Activated naive CD8-positive, alpha-beta T cell treated with anti-CD3 and anti-CD28 coated beads, Interleukin-2, amount 50 U/mL, for 24 hours (primary cell): ENCODE results near the gene NFATC3.
A peak's percentile ranks its signal among the peaks of the same experiment; 100 is the strongest.

ENCODE experiments used
- ATAC-seq: fragments of 150-1000 bp; cut with Tn5 transposase; one replicate; pipeline ENCODE4 v1.10.0; 2021
- DNase-seq: peaks from one replicate; pipeline ENCODE4 v3.0.0; 2021
- H3K27ac Mint-ChIP-seq: one replicate; pipeline ENCODE4 v1.8.0; 2021; ENCODE audit warnings: mild to moderate bottlenecking, mixed read lengths
- H3K27me3 Mint-ChIP-seq: one replicate; pipeline ENCODE4 v1.8.0; 2021; ENCODE audit warnings: mixed read lengths
- H3K36me3 Mint-ChIP-seq: one replicate; pipeline ENCODE4 v1.8.0; 2021; ENCODE audit warnings: low read depth, mixed read lengths
- H3K4me1 Mint-ChIP-seq: one replicate; pipeline ENCODE4 v1.8.0; 2021; ENCODE audit warnings: mixed read lengths
- H3K4me3 Mint-ChIP-seq: one replicate; pipeline ENCODE4 v1.8.0; 2021; ENCODE audit warnings: mild to moderate bottlenecking, moderate library complexity, mixed read lengths
- H3K9me3 Mint-ChIP-seq: one replicate; pipeline ENCODE4 v1.8.0; 2021; ENCODE audit warnings: mixed read lengths

Gene NFATC3

GRCh38 chr16:68068926-68069325, 16.2 kb upstream of the NFATC3 start:
- H3K27ac Mint-ChIP-seq, result no peak overlapping the region
- H3K4me1 Mint-ChIP-seq, result peaks cover 66% of the 10 kb centered on the region
- ATAC-seq (no peak), DNase-seq (no peak)
- H3K9me3 Mint-ChIP-seq, result no peaks in the 10 kb centered on the region
- H3K4me3 Mint-ChIP-seq, result no peak overlapping the region
- H3K36me3 Mint-ChIP-seq, result peaks cover 51% of the 10 kb centered on the region
- H3K27me3 Mint-ChIP-seq, result no peaks in the 10 kb centered on the region

GRCh38 chr16:68069511-68070248, 15.5 kb upstream of the NFATC3 start:
- ATAC-seq, result peak; percentile 30
- Mint-ChIP-seq H3K27me3 (no peaks in the 10 kb centered on the region), H3K27ac (peak overlapping the region; percentile 82), H3K36me3 (peaks cover 52% of the 10 kb centered on the region), H3K4me1 (peaks cover 66% of the 10 kb centered on the region), H3K9me3 (no peaks in the 10 kb centered on the region), H3K4me3 (no peak overlapping the region)
- no peak for DNase-seq

DNA sequence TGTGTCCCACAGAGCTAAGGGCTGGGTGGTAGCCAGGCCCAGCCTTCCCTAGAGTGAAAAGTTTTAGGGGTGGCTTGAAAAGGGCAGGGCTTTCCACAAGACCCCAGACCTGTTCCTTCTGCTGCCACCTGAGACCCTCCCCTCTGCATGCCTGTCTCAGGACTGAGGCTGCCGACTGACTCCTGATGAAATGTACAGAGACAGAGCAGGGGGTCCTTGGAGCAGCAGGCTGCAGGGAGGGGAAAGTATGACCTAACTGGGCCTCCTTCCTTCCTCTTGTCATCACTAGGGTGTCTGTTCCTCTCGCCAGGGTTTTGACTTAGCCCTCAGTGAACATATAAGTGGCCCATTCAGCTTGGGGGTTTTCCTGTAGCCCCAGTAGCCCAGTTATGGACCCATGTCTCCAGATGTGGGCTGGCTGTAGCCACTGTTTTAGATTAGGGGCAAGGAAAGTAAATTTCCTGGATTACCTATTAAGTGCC, 14.9 kb upstream of the NFATC3 start:
- H3K27me3 Mint-ChIP-seq, result no peaks in the 10 kb centered on the region
- peaks cover 57% of the 10 kb centered on the region for H3K36me3 Mint-ChIP-seq
- ATAC-seq, result peak; percentile 46
- H3K4me3 Mint-ChIP-seq, result peak overlapping the region; percentile 24
- no peak for DNase-seq
- H3K27ac Mint-ChIP-seq, result peak overlapping the region; percentile 82
- peaks cover 67% of the 10 kb centered on the region for H3K4me1 Mint-ChIP-seq
- no peaks in the 10 kb centered on the region for H3K9me3 Mint-ChIP-seq

DNA sequence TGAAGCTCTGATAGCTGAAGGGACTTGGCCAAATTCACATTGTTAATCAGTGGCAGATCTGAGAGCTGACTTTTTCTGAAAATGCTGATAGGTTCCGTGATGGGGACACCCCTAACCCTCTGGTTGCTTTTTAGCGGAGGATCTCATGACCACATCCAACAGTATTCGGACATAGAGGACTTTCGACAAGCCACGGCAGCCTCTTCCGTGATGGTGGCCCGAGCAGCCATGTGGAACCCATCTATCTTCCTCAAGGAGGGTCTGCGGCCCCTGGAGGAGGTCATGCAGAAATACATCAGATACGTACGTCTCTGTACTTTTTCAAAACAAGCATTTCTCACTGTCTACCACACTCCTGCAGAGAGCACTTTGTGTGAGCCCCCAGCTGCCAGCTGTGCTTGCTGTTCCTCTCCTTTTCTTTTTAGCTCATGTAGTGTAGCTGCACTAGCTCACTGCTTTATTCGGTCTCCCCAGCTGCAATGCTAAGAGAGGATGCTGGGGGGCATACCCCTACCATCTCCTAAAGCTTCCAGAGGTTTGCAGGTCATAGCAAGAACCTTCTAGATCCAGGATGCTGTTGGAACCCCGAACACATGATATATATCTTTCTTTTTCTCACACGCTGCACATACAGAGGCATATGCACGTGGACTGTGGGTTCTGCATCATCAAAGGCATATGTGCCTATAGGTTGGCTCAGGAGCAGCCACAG, 14.2 kb upstream of the NFATC3 start:
- H3K4me1 Mint-ChIP-seq, result peaks cover 70% of the 10 kb centered on the region
- H3K27ac Mint-ChIP-seq, result peak overlapping the region; percentile 82
- ATAC-seq (no peak), DNase-seq (no peak)
- H3K36me3 Mint-ChIP-seq, result peaks cover 59% of the 10 kb centered on the region
- H3K27me3 Mint-ChIP-seq, result no peaks in the 10 kb centered on the region
- no peaks in the 10 kb centered on the region for H3K9me3 Mint-ChIP-seq
- H3K4me3 Mint-ChIP-seq, result peak overlapping the region; percentile 24

GRCh38 chr16:68071518-68071901, 13.7 kb upstream of the NFATC3 start:
- Mint-ChIP-seq H3K27me3 (no peaks in the 10 kb centered on the region), H3K9me3 (no peaks in the 10 kb centered on the region), H3K4me3 (no peak overlapping the region), H3K27ac (no peak overlapping the region), H3K4me1 (peaks cover 75% of the 10 kb centered on the region), H3K36me3 (peaks cover 63% of the 10 kb centered on the region)
- DNase-seq, result no peak
- no peak for ATAC-seq

DNA sequence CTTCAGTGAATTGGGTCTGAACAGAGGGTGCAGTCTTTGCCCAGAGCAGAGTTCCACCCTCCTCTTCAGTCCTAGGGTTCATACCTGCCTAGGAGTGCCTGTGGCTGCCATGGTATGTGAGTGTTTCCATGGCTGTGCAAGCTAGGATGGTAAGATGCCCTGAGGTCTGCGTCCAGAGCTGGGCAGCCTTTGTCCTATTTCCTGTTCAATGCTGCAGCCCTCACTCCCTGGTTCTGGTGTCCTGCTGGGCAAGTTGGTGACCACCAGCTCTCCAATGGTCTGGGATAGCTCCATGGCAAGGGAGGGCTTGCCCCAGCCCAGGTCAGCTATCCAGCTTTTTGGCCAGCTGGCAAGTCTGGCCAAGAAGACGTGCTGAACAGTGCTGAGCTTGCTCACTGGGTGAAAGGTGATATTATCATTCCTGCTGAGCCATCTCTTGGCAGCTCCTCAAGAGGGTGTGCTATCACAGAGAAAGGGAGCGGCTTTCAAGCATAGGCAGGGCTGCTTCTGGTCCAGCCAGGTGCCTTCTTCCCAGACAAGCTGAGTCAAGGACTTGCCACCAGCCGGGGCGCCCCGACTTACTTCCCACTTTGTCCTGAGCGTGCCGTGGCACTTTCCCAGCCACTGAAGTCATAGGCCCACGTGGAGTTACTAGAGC, 13.0 kb upstream of the NFATC3 start:
- Mint-ChIP-seq H3K9me3 (no peaks in the 10 kb centered on the region), H3K27ac (no peak overlapping the region), H3K4me3 (no peak overlapping the region), H3K4me1 (peaks cover 77% of the 10 kb centered on the region), H3K36me3 (peaks cover 65% of the 10 kb centered on the region), H3K27me3 (no peaks in the 10 kb centered on the region)
- DNase-seq, result no peak
- no peak for ATAC-seq

GRCh38 chr16:68073902-68074760, 11.0 kb upstream of the NFATC3 start:
- ATAC-seq (no peak), DNase-seq (no peak)
- H3K27ac Mint-ChIP-seq, result peak overlapping the region; percentile 81
- H3K9me3 Mint-ChIP-seq, result no peaks in the 10 kb centered on the region
- peaks cover 84% of the 10 kb centered on the region for H3K4me1 Mint-ChIP-seq
- H3K4me3 Mint-ChIP-seq, result peak overlapping the region; percentile 49
- no peaks in the 10 kb centered on the region for H3K27me3 Mint-ChIP-seq
- peaks cover 64% of the 10 kb centered on the region for H3K36me3 Mint-ChIP-seq

DNA sequence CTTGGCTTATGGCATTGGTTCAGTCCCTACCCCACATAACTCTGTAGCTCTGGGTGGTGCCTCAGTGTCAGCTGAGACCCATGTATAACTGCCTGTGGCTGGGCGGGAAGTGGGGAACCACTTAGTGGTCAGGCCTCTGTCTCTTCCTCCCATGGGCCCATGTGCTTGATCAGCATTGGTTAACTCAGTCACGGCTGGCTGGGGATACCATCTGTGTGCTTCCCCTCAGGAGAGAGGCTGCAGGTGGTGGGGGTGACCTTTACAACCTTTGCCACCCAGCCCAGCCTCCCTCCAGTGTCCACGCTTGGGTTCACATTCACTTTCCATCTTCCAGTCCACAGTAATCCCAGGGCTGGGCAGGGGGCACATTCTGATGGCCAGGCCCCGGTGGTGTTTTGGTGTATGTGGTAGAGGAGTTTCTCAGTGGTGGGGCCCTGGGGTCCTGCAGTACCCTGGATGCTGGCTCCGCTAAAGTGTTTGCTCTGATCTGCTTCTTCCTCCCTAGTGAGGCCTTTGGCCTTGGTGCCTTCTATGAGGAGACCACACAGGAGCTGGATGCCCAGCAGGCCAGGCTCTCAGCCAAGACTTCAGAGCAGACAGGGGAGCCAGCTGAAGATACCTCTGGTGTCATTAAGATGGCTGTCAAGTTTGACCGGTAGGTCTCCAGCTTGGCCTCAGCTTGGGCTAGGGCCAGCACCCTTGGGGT, 10.2 kb upstream of the NFATC3 start:
- DNase-seq, result peak; percentile 79
- peak; percentile 74 for ATAC-seq
- Mint-ChIP-seq H3K4me1 (peaks cover 84% of the 10 kb centered on the region), H3K36me3 (peaks cover 62% of the 10 kb centered on the region), H3K9me3 (no peaks in the 10 kb centered on the region), H3K27me3 (no peaks in the 10 kb centered on the region), H3K4me3 (peak overlapping the region; percentile 49), H3K27ac (peak overlapping the region; percentile 81)

DNA sequence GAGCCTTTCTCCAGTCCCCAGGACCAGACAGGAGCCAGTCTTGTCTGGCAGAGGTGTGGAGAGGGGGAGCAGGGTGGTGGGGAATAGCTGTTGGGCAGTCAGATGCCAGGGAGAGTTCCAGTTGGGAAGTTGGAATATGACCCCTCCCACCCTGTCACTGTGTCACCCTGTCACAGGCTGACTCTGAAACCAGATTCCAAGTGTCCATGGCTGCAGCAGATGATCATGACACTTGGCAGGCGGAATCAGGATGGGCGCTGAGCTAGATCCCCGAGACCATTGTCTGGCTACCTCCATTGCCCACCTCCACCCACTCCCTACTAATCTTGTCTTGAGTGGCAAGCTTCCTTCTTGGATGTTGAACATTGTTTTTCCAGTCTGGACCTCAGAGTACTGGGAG, 9.2 kb upstream of the NFATC3 start:
- H3K4me3 Mint-ChIP-seq, result no peak overlapping the region
- no peak for ATAC-seq
- DNase-seq, result no peak
- H3K27me3 Mint-ChIP-seq, result no peaks in the 10 kb centered on the region
- H3K27ac Mint-ChIP-seq, result peak overlapping the region; percentile 81
- H3K9me3 Mint-ChIP-seq, result no peaks in the 10 kb centered on the region
- peaks cover 55% of the 10 kb centered on the region for H3K36me3 Mint-ChIP-seq
- peaks cover 84% of the 10 kb centered on the region for H3K4me1 Mint-ChIP-seq

- ATAC-seq (no peak), DNase-seq (no peak)
- H3K4me3 Mint-ChIP-seq, result no peak overlapping the region
- H3K27ac Mint-ChIP-seq, result no peak overlapping the region
- peaks cover 84% of the 10 kb centered on the region for H3K4me1 Mint-ChIP-seq
- no peaks in the 10 kb centered on the region for H3K9me3 Mint-ChIP-seq
- H3K36me3 Mint-ChIP-seq, result peaks cover 52% of the 10 kb centered on the region
- H3K27me3 Mint-ChIP-seq, result no peaks in the 10 kb centered on the region
Measured at GRCh38 chr16:68076560-68076959, 8.6 kb upstream of the NFATC3 start.

GRCh38 chr16:68077866-68078700, 7.1 kb upstream of the NFATC3 start:
- H3K9me3 Mint-ChIP-seq, result no peaks in the 10 kb centered on the region
- H3K4me1 Mint-ChIP-seq, result peaks cover 87% of the 10 kb centered on the region
- no peak overlapping the region for H3K4me3 Mint-ChIP-seq
- DNase-seq (no peak), ATAC-seq (no peak)
- no peaks in the 10 kb centered on the region for H3K27me3 Mint-ChIP-seq
- H3K36me3 Mint-ChIP-seq, result peaks cover 45% of the 10 kb centered on the region
- peak overlapping the region; percentile 96 for H3K27ac Mint-ChIP-seq

GRCh38 chr16:68078701-68079375, 6.3 kb upstream of the NFATC3 start:
- H3K27me3 Mint-ChIP-seq, result no peaks in the 10 kb centered on the region
- no peak for ATAC-seq
- H3K9me3 Mint-ChIP-seq, result no peaks in the 10 kb centered on the region

DNA sequence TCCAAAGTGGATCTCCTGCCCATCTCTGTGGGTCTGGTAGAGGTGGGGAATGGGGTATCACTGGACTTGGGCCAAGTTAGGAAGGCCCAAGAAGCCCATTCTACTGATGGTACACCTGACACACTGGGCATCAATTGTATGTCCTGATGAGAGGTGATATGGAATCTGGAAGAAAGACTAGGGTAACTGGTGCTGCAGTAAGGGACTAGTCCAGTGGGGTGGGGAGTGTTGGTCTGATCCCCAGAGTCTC, 5.9 kb upstream of the NFATC3 start:
- H3K27me3 Mint-ChIP-seq, result no peaks in the 10 kb centered on the region
- peaks cover 38% of the 10 kb centered on the region for H3K36me3 Mint-ChIP-seq
- DNase-seq (no peak), ATAC-seq (no peak)
- peak overlapping the region; percentile 64 for H3K4me3 Mint-ChIP-seq
- H3K4me1 Mint-ChIP-seq, result peaks cover 90% of the 10 kb centered on the region
- H3K9me3 Mint-ChIP-seq, result no peaks in the 10 kb centered on the region
- peak overlapping the region; percentile 96 for H3K27ac Mint-ChIP-seq

More at GRCh38 chr16:68078701-68079375, 6.3 kb upstream of the NFATC3 start:
- H3K27ac Mint-ChIP-seq, result peak overlapping the region; percentile 96
- peaks cover 42% of the 10 kb centered on the region for H3K36me3 Mint-ChIP-seq
- H3K4me1 Mint-ChIP-seq, result peaks cover 90% of the 10 kb centered on the region
- DNase-seq, result no peak
- peak overlapping the region; percentile 64 for H3K4me3 Mint-ChIP-seq
